ENCODE data around the gene ACSL1. TPM values are rescaled to one million over a fixed set of nuclear protein-coding genes. Genes with fewer than 3 reads are reported as not detected.

The ACSL1 gene
- total and polyA plus RNA-seq, 9 of the 15 experiments (the other 6 are each of a cell fraction or from before 2014, with no cell fraction given), result 6.7 to 24.1 (median 15.0) TPM

- TF ChIP-seq E2F5 (CRISPR knock-in tag; IDR thresholded peaks at IDR 0.05) (0 out of 2 replicates have a peak, but pooled peaks have one; percentile 27), ZNF780A (CRISPR knock-in tag; IDR thresholded peaks at IDR 0.05) (no peak), NFE2L1 (tag; IDR thresholded peaks at IDR 0.05; ENCODE audit: borderline replicate concordance, low read depth) (no peak), ATF6 (CRISPR knock-in tag; IDR thresholded peaks at IDR 0.05) (no peak), FOXO4 (CRISPR knock-in tag; IDR thresholded peaks at IDR 0.05) (no peak), ZBTB33 (CRISPR knock-in tag; IDR thresholded peaks at IDR 0.05) (peak; percentile 51; the same call in 1 of the 2 replicates), ZEB2 (IDR thresholded peaks at IDR 0.05) (no peak), ZKSCAN8 (CRISPR knock-in tag; IDR thresholded peaks at IDR 0.05) (no peak), RREB1 (CRISPR knock-in tag; IDR thresholded peaks at IDR 0.05) (0 out of 2 replicates have a peak, but pooled peaks have one; percentile 21), XRCC4 (IDR thresholded peaks at IDR 0.05; ENCODE audit: extremely low read depth, insufficient read depth, insufficient read length) (no peak), ETS1 (conservative IDR thresholded peaks at IDR 0.05; ENCODE audit: control insufficient read depth, low read depth, low read length) (peak; percentile 2; the same call in 1 of the 2 replicates), ZNF217 (CRISPR knock-in tag; IDR thresholded peaks at IDR 0.05) (no peak)
These were observed at the start of gene ACSL1 (continued) for GRCh38 chr4:184825896-184826690.

Measured in K562 (cell line).